PC-3 (cell line): Measurements from ENCODE around the gene OGT. TPM values are rescaled to one million over a fixed set of nuclear protein-coding genes. Genes with fewer than 3 reads are reported as not detected.

ENCODE experiments used
- ATAC-seq: fragments of 200-7000 bp; cut with Tn5 transposase; 2 replicates; pipeline ENCODE4 v1.9.1; 2020; ENCODE audit warnings: mild to moderate bottlenecking, moderate library complexity
- BruUV-seq: library from RNA; stranded (reverse); fragments of 400-500 nt; replicated peaks from 2 replicates; lab custom pipeline; 2021; lab: Mats Ljungman, UMichigan
- CTCF ChIA-PET: fragments of 300-600 bp; sonication (Branson Sonifier 250); formaldehyde crosslinking; loops from one replicate; lab custom pipeline; 2022; ENCODE audit warnings: antibody characterized with exemption; lab: Charles Lee
- POLR2A ChIA-PET: fragments of 300-600 bp; sonication (Branson Sonifier 250); formaldehyde crosslinking; loops from one replicate; lab custom pipeline; 2022; ENCODE audit warnings: antibody characterized with exemption; ENCODE audit not compliant: unreplicated experiment; lab: Charles Lee
- DNase-seq: peaks from one replicate; pipeline ENCODE4 v3.0.0-alpha.2; 2015
- H2AFZ ChIP-seq: fragments of 300-600 bp; sonication (generic); 2 replicates; pipeline ENCODE4 v1.6.0; 2016; ENCODE audit warnings: antibody characterized with exemption, low read length
- H3F3A ChIP-seq: fragments of 300-600 bp; sonication (generic); one replicate; pipeline ENCODE4 v1.6.0; 2017; ENCODE audit warnings: antibody characterized with exemption, low read length, control low read depth, mild to moderate bottlenecking; ENCODE audit not compliant: unreplicated experiment
- H3K27ac ChIP-seq: fragments of 300-600 bp; sonication (generic); 2 replicates; pipeline ENCODE4 v1.5.1; 2016; ENCODE audit warnings: mild to moderate bottlenecking, low read length
- H3K27me3 ChIP-seq: fragments of 300-600 bp; sonication (generic); 2 replicates; pipeline ENCODE4 v1.6.1; 2016; ENCODE audit warnings: low read length, mixed read lengths
- H3K36me3 ChIP-seq: fragments of 300-600 bp; sonication (generic); 2 replicates; pipeline ENCODE4 v1.6.1; 2016; ENCODE audit warnings: low read depth, mixed run types, low read length, mixed read lengths
- H3K4me1 ChIP-seq: fragments of 300-600 bp; sonication (generic); 2 replicates; pipeline ENCODE4 v1.5.1; 2016; ENCODE audit warnings: low read length; ENCODE audit not compliant: insufficient read depth
- H3K4me2 ChIP-seq: fragments of 300-600 bp; sonication (generic); 2 replicates; pipeline ENCODE4 v1.6.0; 2016; ENCODE audit warnings: low read length
- H3K4me3 ChIP-seq: fragments of 300-600 bp; sonication (generic); 2 replicates; pipeline ENCODE4 v1.5.1; 2016; ENCODE audit warnings: mild to moderate bottlenecking, low read length, mixed read lengths
- H3K79me2 ChIP-seq: fragments of 300-600 bp; sonication (generic); 2 replicates; pipeline ENCODE4 v1.6.1; 2017; ENCODE audit warnings: low read length, mixed read lengths
- H3K9ac ChIP-seq: fragments of 300-600 bp; sonication (generic); 2 replicates; pipeline ENCODE4 v1.6.0; 2016; ENCODE audit warnings: mild to moderate bottlenecking, low read length
- H3K9me2 ChIP-seq: fragments of 300-600 bp; sonication (generic); replicated peaks from 2 replicates; pipeline ENCODE4 v1.6.1; 2016; ENCODE audit warnings: mixed run types, low read length, mixed read lengths
- H3K9me3 ChIP-seq: fragments of 300-600 bp; sonication (generic); 2 replicates; pipeline ENCODE4 v1.6.1; 2016; ENCODE audit warnings: low read length, mixed read lengths
- H4K20me1 ChIP-seq: fragments of 300-600 bp; sonication (generic); 2 replicates; pipeline ENCODE4 v1.6.1; 2016; ENCODE audit warnings: low read length, mixed read lengths
- EZH2 ChIP-seq: fragments of 300-600 bp; sonication (generic); IDR thresholded peaks from one replicate; pipeline ENCODE4 v1.6.1; 2017; ENCODE audit warnings: antibody characterized with exemption, mild to moderate bottlenecking, low read length; ENCODE audit not compliant: unreplicated experiment
- EZH2phosphoT487 ChIP-seq: fragments of 300-600 bp; sonication (generic); IDR thresholded peaks from 2 replicates; pipeline ENCODE4 v1.6.1; 2018; ENCODE audit warnings: mild to moderate bottlenecking, antibody characterized with exemption, low read length, borderline replicate concordance
- intact Hi-C: fragments of 100-400 bp; cut with micrococcal nuclease; formaldehyde crosslinking; loops from 2 replicates; pipeline ENCODE4 v1.9.0; 2023
- total RNA-seq: library from RNA; depleted of rRNA; stranded (reverse); fragments of >200 nt; gene quantifications from 2 replicates; pipeline ENCODE4 v1.2.3, GENCODE V29; 2014
- TF ChIP-seq, protein P1 (sequence below): fragments of 300-600 bp; sonication (generic); conservative IDR thresholded peaks from 2 replicates; pipeline ENCODE4 v1.5.1; 2017; ENCODE audit warnings: antibody characterized with exemption, low read depth, mild to moderate bottlenecking, low read length

The OGT gene
- total RNA-seq, 1 experiment from 2014 or later = 99.8 TPM

DNA sequence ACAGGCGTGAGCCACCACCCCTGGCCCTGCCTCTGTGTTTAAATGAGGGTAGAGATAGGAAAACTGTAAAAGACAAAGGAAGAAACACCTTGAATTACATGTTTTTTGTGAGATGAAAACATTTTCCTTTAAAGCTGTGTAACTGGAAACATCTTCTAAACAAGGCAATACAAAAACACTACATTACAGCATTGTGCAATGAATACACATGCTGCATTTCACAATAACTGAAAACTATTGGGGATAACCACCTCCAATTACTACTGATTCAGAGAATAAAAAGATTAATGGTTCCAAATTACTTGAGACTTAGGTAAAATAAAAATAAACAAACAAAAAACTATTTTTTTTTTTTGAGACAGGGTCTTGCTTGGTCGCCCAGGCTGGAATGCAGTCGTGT, 7.6 kb upstream of the OGT start:
- Histone ChIP-seq H3K9me3 (no peaks in the 10 kb centered on the region), H3F3A (no peaks in the 10 kb centered on the region), H3K36me3 (no peaks in the 10 kb centered on the region), H3K79me2 (no peaks in the 10 kb centered on the region), H3K9me2 (no peaks in the 10 kb centered on the region), H4K20me1 (no peaks in the 10 kb centered on the region), H3K9ac (no peak overlapping the region), H2AFZ (no peak overlapping the region), H3K4me2 (no peak overlapping the region), H3K27ac (no peak overlapping the region), H3K4me3 (no peak overlapping the region), H3K27me3 (no peaks in the 10 kb centered on the region), H3K4me1 (peaks cover 9% of the 10 kb centered on the region)
- no TSS peak for BruUV-seq
- intact Hi-C loops = no loop called here
- POLR2A ChIA-PET = no interaction called here
- CTCF ChIA-PET = no interaction called here
- ATAC-seq = no peak
- DNase-seq = no peak
- TF ChIP-seq EZH2phosphoT487 (no peak), EZH2 (no peak)
- TF ChIP-seq, protein P1, sequence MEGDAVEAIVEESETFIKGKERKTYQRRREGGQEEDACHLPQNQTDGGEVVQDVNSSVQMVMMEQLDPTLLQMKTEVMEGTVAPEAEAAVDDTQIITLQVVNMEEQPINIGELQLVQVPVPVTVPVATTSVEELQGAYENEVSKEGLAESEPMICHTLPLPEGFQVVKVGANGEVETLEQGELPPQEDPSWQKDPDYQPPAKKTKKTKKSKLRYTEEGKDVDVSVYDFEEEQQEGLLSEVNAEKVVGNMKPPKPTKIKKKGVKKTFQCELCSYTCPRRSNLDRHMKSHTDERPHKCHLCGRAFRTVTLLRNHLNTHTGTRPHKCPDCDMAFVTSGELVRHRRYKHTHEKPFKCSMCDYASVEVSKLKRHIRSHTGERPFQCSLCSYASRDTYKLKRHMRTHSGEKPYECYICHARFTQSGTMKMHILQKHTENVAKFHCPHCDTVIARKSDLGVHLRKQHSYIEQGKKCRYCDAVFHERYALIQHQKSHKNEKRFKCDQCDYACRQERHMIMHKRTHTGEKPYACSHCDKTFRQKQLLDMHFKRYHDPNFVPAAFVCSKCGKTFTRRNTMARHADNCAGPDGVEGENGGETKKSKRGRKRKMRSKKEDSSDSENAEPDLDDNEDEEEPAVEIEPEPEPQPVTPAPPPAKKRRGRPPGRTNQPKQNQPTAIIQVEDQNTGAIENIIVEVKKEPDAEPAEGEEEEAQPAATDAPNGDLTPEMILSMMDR = no peak

DNA sequence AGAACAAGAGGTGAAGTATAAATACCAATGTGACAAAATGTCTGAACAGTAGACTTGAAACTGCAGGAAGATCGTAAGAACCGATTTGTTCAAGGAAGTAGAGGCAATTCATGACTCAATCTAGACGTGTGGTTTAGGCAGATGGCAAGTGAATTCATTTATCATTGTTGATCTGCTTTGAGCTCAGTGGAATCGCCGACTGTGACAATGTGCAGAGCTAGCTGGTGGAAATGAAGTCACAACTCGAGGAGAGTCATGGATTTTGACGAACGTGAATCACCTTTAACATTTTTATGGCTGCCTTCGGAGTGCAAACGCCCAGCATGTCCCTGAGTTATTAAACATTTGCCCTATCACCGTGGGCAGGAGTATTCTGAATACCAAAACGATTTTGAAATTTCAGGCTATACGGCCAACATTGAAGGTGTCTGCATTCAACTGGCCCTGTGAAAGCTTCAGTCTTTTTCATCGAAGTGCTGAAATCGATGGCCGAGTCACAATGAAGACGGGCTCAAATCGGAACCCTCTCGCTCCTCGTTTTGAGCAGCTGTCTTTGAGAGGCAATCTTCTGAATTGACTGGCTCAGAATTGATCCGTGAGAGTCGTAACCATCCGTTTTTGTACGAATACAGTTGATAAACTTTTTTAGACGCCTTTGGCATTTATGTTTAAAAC, 689 bp upstream of the OGT start:
- H3K9me3 ChIP-seq = no peaks in the 10 kb centered on the region
- peaks cover 44% of the 10 kb centered on the region for H3K79me2 ChIP-seq
- peak overlapping the region; percentile 90 for H3K4me3 ChIP-seq
- DNase-seq (peak; percentile 58), ATAC-seq (peak; percentile 29)
- intact Hi-C loops = loop anchor here (1.0 kb wide), 1 partner anchor 11 kb away; no protein-coding TSS in a partner anchor
- no peaks in the 10 kb centered on the region for H3K27me3 ChIP-seq
- no peaks in the 10 kb centered on the region for H3F3A ChIP-seq
- H2AFZ ChIP-seq = peak overlapping the region; percentile 66
- H3K4me1 ChIP-seq = peaks cover 16% of the 10 kb centered on the region
- H3K36me3 ChIP-seq = 0 out of 2 replicates have a peak, but pooled peaks cover 7% of the 10 kb centered on the region
- H3K27ac ChIP-seq = peak overlapping the region; percentile 79
- ChIA-PET CTCF (interaction anchor here (0.5 kb wide), 1 partner anchor 22 kb away, joined by 3 read pairs; no protein-coding TSS in a partner anchor), POLR2A (no interaction called here)
- H4K20me1 ChIP-seq = peaks cover 32% of the 10 kb centered on the region
- TF ChIP-seq EZH2 (no peak), EZH2phosphoT487 (no peak)
- TF ChIP-seq, protein P1 = no peak
- TSS peak; percentile 91 for BruUV-seq
- no peaks in the 10 kb centered on the region for H3K9me2 ChIP-seq
- peak overlapping the region; percentile 93 for H3K9ac ChIP-seq
- H3K4me2 ChIP-seq = peak overlapping the region; percentile 84

DNA sequence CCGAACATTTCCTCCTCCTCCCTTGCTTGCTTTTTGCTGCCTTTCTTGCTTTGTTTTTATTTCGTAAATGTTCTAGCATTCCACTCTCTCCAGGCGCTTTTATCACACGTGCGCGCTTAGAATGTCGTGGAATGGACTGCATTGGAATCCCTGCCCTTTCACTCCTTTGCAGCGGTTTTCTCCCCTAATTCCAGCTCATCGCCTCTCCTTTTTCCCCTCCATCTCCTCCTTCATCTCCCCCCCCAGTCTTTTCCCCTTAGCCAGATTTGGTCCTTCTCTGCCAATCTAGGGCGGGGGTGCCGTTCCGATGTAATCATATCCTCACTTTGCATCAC, 579 bp downstream of the OGT start:
- Histone ChIP-seq H3K9me3 (no peaks in the 10 kb centered on the region), H2AFZ (no peak overlapping the region), H3K9me2 (no peaks in the 10 kb centered on the region), H3K4me1 (peaks cover 24% of the 10 kb centered on the region), H3K27me3 (no peaks in the 10 kb centered on the region), H3K36me3 (peaks cover 16% of the 10 kb centered on the region), H3F3A (no peaks in the 10 kb centered on the region), H3K4me3 (peak overlapping the region; percentile 90), H4K20me1 (peaks cover 45% of the 10 kb centered on the region), H3K4me2 (peak overlapping the region; percentile 96), H3K9ac (peak overlapping the region; percentile 93), H3K79me2 (peaks cover 56% of the 10 kb centered on the region), H3K27ac (peak overlapping the region; percentile 79)
- no peak for DNase-seq
- no peak; the same call in 1 of the 2 replicates for ATAC-seq
- ChIA-PET POLR2A (no interaction called here), CTCF (no interaction called here)
- BruUV-seq = no TSS peak
- intact Hi-C loops = loop anchor here (1.0 kb wide), 1 partner anchor 51 kb away; no protein-coding TSS in a partner anchor
- no peak for TF ChIP-seq EZH2phosphoT487
- TF ChIP-seq EZH2 = no peak
- TF ChIP-seq, protein P1 = no peak
